Islet of Langerhans (tissue), 1 donor: ENCODE results near the gene ZGLP1.
"Not testable (repeated sequence)": the region's sequence is repeated elsewhere in the genome, so short reads cannot be mapped to it uniquely, and the experiment has no call there.

Experiments
- FAIRE-seq: peaks from one replicate; lab custom pipeline; 2011; peaks lifted over from hg19 to GRCh38; lab: Jason Lieb, UNC

The ZGLP1 gene

GRCh38 chr19:10293637-10294367, 15.8 kb downstream of the ZGLP1 start:
- no peak for FAIRE-seq

- no peak for FAIRE-seq
These were observed 16.6 kb downstream of the ZGLP1 start for GRCh38 chr19:10292789-10293636.

GRCh38 chr19:10292206-10292788, 17.3 kb downstream of the ZGLP1 start:
- FAIRE-seq: no peak

- no peak for FAIRE-seq
These were observed 17.9 kb downstream of the ZGLP1 start for GRCh38 chr19:10291554-10292205.

GRCh38 chr19:10290876-10291553, 18.6 kb downstream of the ZGLP1 start:
- FAIRE-seq: no peak

- no peak for FAIRE-seq
These were observed 19.2 kb downstream of the ZGLP1 start for GRCh38 chr19:10290357-10290875.

GRCh38 chr19:10289836-10290356, 19.7 kb downstream of the ZGLP1 start, which contains the start of gene ICAM5:
Gene ICAM5, plus strand, starts transcription at chr19:10289952. Its CDS starts 92 bp downstream, at chr19:10290044.
- FAIRE-seq: no peak

- FAIRE-seq: no peak
These were observed 20.3 kb downstream of the ZGLP1 start for GRCh38 chr19:10289167-10289835.

- FAIRE-seq: no peak
These were observed 20.9 kb downstream of the ZGLP1 start for GRCh38 chr19:10288662-10289166.

- FAIRE-seq: no peak
These were observed 22.5 kb downstream of the ZGLP1 start, which contains the start of gene ICAM4 for GRCh38 chr19:10286803-10287737. Gene ICAM4, plus strand, starts transcription at chr19:10286955. Its CDS starts 58 bp downstream, at chr19:10287013.

- no peak for FAIRE-seq
These were observed 24.2 kb downstream of the ZGLP1 start for GRCh38 chr19:10285393-10285792.

- no peak for FAIRE-seq
These were observed 24.7 kb downstream of the ZGLP1 start for GRCh38 chr19:10284960-10285278.

- no peak for FAIRE-seq
These were observed 25.3 kb downstream of the ZGLP1 start for GRCh38 chr19:10284065-10284959.

- no peak for FAIRE-seq
These were observed 26.1 kb downstream of the ZGLP1 start for GRCh38 chr19:10283301-10284064.

GRCh38 chr19:10282043-10282442, 27.6 kb downstream of the ZGLP1 start:
- FAIRE-seq: not testable (repeated sequence)

- no peak for FAIRE-seq
These were observed 29.7 kb downstream of the ZGLP1 start for GRCh38 chr19:10279737-10280442.

- no peak for FAIRE-seq
These were observed 30.7 kb downstream of the ZGLP1 start for GRCh38 chr19:10278935-10279334.
